ENCODE measurements around the gene ARSH. TPM values are rescaled to one million over a fixed set of nuclear protein-coding genes. Genes with fewer than 3 reads are reported as not detected.

Gene ARSH
- total and polyA plus RNA-seq, 2 of the 8 experiments (the other 6 are each of a cell fraction or from before 2014, with no cell fraction given) = not detected

DNA sequence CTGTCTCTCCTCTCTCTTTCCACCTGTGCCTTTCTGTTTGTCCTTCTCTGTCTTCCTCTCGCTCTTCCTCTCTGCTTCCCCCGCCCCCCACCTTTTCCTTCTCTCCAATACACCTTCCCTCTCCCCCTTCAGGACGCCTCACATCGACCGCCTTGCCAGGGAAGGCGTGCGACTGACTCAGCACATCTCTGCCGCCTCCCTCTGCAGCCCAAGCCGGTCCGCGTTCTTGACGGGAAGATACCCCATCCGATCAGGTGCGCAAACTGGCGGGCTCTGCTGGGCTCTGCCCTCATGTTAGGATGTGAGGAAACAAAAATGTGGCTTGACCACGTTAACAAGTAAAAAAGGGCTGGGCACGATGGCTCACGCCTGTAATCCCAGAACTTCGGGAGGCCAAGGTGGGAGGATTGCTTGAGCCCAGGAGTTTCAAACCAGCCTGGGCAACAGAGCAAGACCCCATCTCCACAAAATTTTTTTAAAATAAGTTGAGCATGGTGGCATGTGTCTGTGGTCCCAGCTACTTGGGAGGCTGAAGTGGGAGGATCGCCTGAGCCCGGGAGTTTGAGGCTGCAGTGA is 70.2 kb downstream of the ARSH start:
- Histone ChIP-seq H3K4me1 (replicated peaks in 1 of 4; ENCODE audit: control insufficient read depth in 3 of 4, insufficient read depth in 4 of 4, low read length in 3 of 4) (no peaks in the 10 kb centered on the region), H2BK5ac (ENCODE audit: low read depth, low read length) (no peak overlapping the region), H4K8ac (ENCODE audit: extremely low read depth, insufficient read depth, low read length) (no peak overlapping the region), H3K56ac (replicated peaks; ENCODE audit: insufficient read length, low read depth, low read length) (no peak overlapping the region), H4K20me1 (replicated peaks in 1 of 2; ENCODE audit: control insufficient read depth in 1 of 2, insufficient read depth in 2 of 2, low read length in 2 of 2) (no peaks in the 10 kb centered on the region), H3K18ac (ENCODE audit: extremely low read depth, low read length) (no peak overlapping the region), H3K27me3 (replicated peaks in 1 of 4; ENCODE audit: control insufficient read depth in 3 of 4, extremely low read depth in 1 of 4, insufficient read depth in 3 of 4, low read length in 3 of 4) (no peaks in the 10 kb centered on the region), H2BK15ac (ENCODE audit: low read length) (no peak overlapping the region), H2BK120ac (replicated peaks; ENCODE audit: low read depth, low read length) (no peak overlapping the region), H3K23ac (ENCODE audit: insufficient read length) (no peak overlapping the region), H4K5ac (ENCODE audit: insufficient read length, low read depth, low read length) (no peak overlapping the region), H2AK5ac (ENCODE audit: low read depth, low read length) (no peak overlapping the region), H3K9me3 (ENCODE audit: insufficient read depth in 2 of 2, low read depth in 1 of 2, low read length in 1 of 2) (no peaks in the 10 kb centered on the region), H3K4ac (replicated peaks; ENCODE audit: insufficient read length, low read depth, low read length) (no peak overlapping the region), H3K4me3 (ENCODE audit: extremely low read depth in 1 of 4, insufficient read depth in 2 of 4, low read depth in 3 of 4, low read length in 4 of 4) (no peak overlapping the region), H3K79me1 (ENCODE audit: low read depth, low read length) (no peaks in the 10 kb centered on the region), H3K23me2 (ENCODE audit: low read depth, low read length) (no peaks in the 10 kb centered on the region), H4K91ac (replicated peaks; ENCODE audit: insufficient read length, low read length) (no peak overlapping the region), H3K14ac (ENCODE audit: insufficient read length) (no peak overlapping the region), H3K36me3 (ENCODE audit: control insufficient read depth in 2 of 4, insufficient read depth in 4 of 4, low read length in 3 of 4) (no peaks in the 10 kb centered on the region), H3K4me2 (ENCODE audit: insufficient read depth in 1 of 2, low read depth in 2 of 2, low read length in 2 of 2) (peak overlapping the region in 1 of 2 experiments; percentile 21; a peak in 1 of 4 replicates), H3K27ac (ENCODE audit: low read depth, low read length) (no peak overlapping the region), H2AFZ (ENCODE audit: low read length) (no peak overlapping the region), H2BK20ac (ENCODE audit: low read length) (no peak overlapping the region), H3K79me2 (ENCODE audit: control insufficient read depth in 1 of 2, insufficient read depth in 2 of 2, low read length in 2 of 2) (no peaks in the 10 kb centered on the region), H2BK12ac (ENCODE audit: low read depth, low read length) (no peak overlapping the region), H3K9ac (replicated peaks in 1 of 4; ENCODE audit: extremely low read depth in 1 of 4, low read depth in 3 of 4, low read length in 3 of 4) (no peak overlapping the region)
- ChIA-PET POLR2A (ENCODE audit: partially characterized antibody) (no interaction called here), CTCF (ENCODE audit: partially characterized antibody) (no interaction called here)
- 80% methylated on average over 8 of the region's 21 CpGs; no CpG with 5 or more reads in 1 of the 2 experiments for WGBS, 2 experiments (ENCODE audit: extremely low coverage in 1 of 2, insufficient coverage in 1 of 2, insufficient read length in 1 of 2, insufficient replicate concordance in 2 of 2, low coverage in 1 of 2, low lambda C conversion rate in 2 of 2, missing lambda C conversion rate in 1 of 2)
- no peak for FAIRE-seq
- DNase-seq (ENCODE audit: low read depth in 1 of 2, low spot score in 2 of 2) = peak; percentile 10 to 46
- TF ChIP-seq CTBP2 (IDR thresholded peaks at IDR 0.05; ENCODE audit: borderline replicate concordance, insufficient read depth, insufficient read length, low read length) (no peak), EGR1 (IDR thresholded peaks at IDR 0.05; ENCODE audit: borderline replicate concordance, low read depth, low read length) (no peak), JUN (IDR thresholded peaks at IDR 0.05; ENCODE audit: low read depth, low read length) (no peak), MAFK (IDR thresholded peaks at IDR 0.05; ENCODE audit: low read depth, low read length) (peak; percentile 71; the same call in 1 of the 2 replicates), BACH1 (IDR thresholded peaks at IDR 0.05; ENCODE audit: low read length) (peak; percentile 69), SAP30 (IDR thresholded peaks at IDR 0.05; ENCODE audit: insufficient read depth, insufficient replicate concordance, low read length) (no peak), HDAC2 (IDR thresholded peaks at IDR 0.05; ENCODE audit: borderline replicate concordance in 1 of 2, low read depth in 2 of 2, low read length in 2 of 2) (no peak), FOSL1 (IDR thresholded peaks at IDR 0.05; ENCODE audit: insufficient read depth, low read depth, low read length) (no peak)
- TF ChIP-seq, protein P1, sequence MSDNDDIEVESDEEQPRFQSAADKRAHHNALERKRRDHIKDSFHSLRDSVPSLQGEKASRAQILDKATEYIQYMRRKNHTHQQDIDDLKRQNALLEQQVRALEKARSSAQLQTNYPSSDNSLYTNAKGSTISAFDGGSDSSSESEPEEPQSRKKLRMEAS (IDR thresholded peaks at IDR 0.05) = peak; percentile 56
- TF ChIP-seq, protein P2, sequence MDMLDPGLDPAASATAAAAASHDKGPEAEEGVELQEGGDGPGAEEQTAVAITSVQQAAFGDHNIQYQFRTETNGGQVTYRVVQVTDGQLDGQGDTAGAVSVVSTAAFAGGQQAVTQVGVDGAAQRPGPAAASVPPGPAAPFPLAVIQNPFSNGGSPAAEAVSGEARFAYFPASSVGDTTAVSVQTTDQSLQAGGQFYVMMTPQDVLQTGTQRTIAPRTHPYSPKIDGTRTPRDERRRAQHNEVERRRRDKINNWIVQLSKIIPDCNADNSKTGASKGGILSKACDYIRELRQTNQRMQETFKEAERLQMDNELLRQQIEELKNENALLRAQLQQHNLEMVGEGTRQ (IDR thresholded peaks at IDR 0.05; ENCODE audit: low read length) = no peak
- TF ChIP-seq, protein P3, sequence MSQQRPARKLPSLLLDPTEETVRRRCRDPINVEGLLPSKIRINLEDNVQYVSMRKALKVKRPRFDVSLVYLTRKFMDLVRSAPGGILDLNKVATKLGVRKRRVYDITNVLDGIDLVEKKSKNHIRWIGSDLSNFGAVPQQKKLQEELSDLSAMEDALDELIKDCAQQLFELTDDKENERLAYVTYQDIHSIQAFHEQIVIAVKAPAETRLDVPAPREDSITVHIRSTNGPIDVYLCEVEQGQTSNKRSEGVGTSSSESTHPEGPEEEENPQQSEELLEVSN (IDR thresholded peaks at IDR 0.05) = peak; percentile 58; the same call in 1 of the 2 replicates

Data from H1 (cell line).